GM10847 (cell line): ENCODE data around the gene SERPINB11.

Experiments
- POLR2A ChIP-seq: IDR thresholded peaks from 2 replicates; pipeline ENCODE4 v1.6.1; 2011; ENCODE audit not compliant: insufficient read length; ENCODE audit errors: extremely low read depth

SERPINB11 gene

GRCh38 chr18:63700501-63700900 lies 2.3 kb upstream of the SERPINB11 start:
- no peak for TF ChIP-seq POLR2A

DNA sequence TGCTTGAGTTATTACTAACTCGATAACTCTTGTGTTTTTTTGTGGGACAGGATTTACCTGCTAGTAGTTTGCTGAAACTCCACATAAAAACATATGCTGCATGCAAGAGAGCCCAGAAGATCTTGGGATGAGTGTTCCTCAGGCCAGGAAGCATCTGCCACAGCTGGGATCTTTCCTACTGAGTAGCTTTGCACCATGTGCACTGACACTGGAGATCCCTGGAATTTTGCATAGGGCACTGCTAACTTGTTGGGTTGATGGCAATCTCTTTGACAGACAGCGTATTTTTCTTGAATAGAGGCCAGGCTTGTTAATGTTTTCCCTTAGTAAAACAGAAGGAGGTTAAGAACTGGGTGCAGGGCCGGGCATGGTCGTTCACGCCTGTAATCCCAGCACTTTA lies 808 bp upstream of the SERPINB11 start:
- TF ChIP-seq POLR2A, result no peak

GRCh38 chr18:63705401-63705800 lies 2.6 kb downstream of the SERPINB11 start:
- no peak for TF ChIP-seq POLR2A

GRCh38 chr18:63707816-63708215 lies 5.1 kb downstream of the SERPINB11 start:
- TF ChIP-seq POLR2A, result no peak

- no peak for TF ChIP-seq POLR2A
Measured at GRCh38 chr18:63708650-63709049, 5.9 kb downstream of the SERPINB11 start.

- no peak for TF ChIP-seq POLR2A
Measured at GRCh38 chr18:63725682-63726480, 23.1 kb downstream of the SERPINB11 start.

DNA sequence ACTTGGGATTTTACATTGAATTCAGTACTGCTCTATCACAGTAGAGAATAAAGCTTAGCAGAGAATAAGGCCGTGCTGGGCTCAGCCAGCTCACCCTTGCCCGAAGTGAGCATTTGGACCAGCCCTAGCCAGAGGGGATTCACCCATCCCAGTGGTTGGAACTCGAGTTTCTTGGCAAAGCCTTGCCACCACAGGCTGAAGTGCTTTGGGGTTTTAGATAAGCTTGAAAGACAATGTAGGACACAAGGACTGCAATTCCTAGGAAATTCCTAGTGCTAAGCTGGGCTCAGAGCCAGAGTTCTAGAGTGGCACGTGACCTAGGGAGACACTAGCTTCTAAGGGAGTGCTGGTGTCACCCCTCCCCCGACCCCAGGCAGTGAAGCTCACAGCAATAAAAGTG lies 28.0 kb downstream of the SERPINB11 start:
- no peak for TF ChIP-seq POLR2A

DNA sequence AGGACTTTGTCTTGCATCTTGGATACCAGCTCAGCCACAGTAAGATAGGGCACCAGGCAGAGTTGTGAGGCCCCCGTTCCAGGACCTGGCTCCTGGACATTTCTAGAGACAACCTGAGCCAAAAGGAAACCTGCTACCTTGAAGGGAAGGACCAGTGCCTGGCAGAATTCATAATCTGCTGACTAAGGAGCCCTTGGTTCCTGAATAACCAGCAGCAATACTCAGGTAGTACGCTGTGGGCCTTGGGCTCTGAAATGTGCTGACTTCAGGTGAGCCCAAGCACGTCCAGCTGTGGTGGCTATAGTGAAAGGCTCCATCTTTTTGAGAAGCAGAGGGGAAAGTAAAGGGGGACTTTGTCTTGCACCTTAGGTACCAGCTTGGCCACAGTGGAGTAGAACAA lies 28.5 kb downstream of the SERPINB11 start:
- no peak for TF ChIP-seq POLR2A

DNA sequence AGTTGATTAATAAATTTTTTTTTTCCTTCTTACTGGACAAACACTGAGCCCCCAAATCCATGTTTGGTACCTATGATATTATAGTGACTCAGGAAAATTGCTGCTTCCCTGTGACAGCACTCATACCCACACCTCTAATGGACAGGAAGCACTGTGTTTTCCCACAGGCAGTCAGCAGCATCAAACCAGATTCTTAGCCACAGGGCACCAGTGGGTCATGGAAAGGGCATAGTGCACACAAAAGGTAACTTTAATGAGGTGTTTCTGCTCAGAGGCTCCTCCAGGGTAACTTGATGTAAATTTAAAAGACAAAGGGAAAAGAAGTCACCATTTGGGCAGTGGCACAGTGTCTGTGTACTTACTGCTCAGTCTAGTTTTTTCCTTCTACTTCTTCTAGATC lies 34.1 kb downstream of the SERPINB11 start:
- no peak for TF ChIP-seq POLR2A

GRCh38 chr18:63741769-63742168 lies 39.0 kb downstream of the SERPINB11 start:
- no peak for TF ChIP-seq POLR2A

DNA sequence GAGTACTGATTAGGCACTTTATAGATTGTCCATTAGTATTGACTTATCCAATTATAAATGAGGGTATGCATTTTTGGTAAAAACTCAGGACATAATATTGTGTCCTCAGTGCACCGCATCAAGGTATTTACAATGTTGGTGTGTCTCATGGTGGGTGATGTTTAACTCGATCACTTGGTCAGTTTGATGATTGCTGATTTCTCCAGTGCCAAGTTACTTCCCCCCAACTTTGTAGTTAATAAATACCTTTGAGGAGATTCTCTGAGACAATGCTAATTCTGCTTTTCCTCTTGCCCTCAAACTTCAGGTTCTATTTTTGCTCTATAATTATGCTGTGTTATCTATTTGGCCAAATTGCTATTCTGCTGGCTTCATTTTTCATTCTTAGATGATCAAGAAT lies 44.2 kb downstream of the SERPINB11 start:
- TF ChIP-seq POLR2A, result no peak

GRCh38 chr18:63749489-63749888 lies 46.7 kb downstream of the SERPINB11 start:
- no peak for TF ChIP-seq POLR2A

- TF ChIP-seq POLR2A, result no peak
Measured at GRCh38 chr18:63752636-63753035, 49.9 kb downstream of the SERPINB11 start.

DNA sequence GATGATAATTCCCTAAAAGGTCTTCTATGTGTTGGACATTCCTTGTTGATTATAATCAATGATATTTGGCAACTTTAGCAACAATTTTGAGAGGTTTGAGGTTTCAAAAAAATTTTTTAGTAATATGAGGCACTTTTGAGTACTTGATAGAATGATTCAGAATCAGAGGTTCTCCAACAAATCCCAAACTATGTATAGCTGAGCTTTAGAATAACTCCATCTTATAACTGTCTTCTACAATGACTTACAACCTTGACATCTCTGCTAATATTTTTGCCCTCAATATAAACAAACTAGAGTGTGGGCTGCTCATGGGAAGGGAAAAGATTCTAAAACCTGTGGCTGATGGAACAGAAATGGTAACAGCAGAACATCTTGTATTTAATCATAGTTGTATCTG lies 50.9 kb downstream of the SERPINB11 start:
- no peak for TF ChIP-seq POLR2A

GRCh38 chr18:63757541-63757940 lies 54.8 kb downstream of the SERPINB11 start:
- TF ChIP-seq POLR2A, result no peak

DNA sequence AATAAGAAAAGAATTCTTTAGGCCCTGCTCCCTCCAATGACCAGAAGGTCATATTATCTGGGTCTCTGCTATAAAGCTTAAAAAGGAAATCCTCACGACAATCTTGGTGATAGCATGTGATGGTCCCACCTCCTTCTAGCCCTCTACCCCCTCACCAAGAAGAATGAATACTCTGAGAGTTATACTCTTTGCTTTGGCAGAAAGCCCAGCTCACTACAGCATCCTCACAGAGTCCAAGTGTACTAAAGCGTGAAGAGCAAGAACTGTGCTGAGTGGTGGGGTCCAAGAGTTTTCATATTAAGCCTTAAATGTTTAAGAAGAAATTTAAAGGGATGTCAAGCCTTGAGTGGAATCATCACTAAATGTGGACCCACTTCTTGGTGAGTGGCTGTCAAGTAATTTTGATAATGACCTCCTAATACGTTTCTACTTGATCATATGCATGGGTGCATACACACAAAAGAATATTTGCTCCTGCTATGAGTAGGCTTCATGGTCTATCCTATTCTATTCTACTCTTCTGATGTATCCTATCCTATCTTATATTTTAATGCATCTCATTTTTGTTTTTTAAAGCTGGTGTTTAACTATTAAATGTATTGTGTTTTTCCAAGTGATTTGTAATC lies 56.0 kb downstream of the SERPINB11 start:
- no peak for TF ChIP-seq POLR2A

- no peak for TF ChIP-seq POLR2A
Measured at GRCh38 chr18:63762518-63762917, 59.8 kb downstream of the SERPINB11 start.
